ENCODE measurements around the gene SLC66A3. TPM values are rescaled to one million over a fixed set of nuclear protein-coding genes. Genes with fewer than 3 reads are reported as not detected.

Gene SLC66A3
- total RNA-seq, 5 donors from 2014 or later (not counting 1 experiment from before 2014, with no cell fraction given), result 10.7 to 32.0 (median 21.2) TPM

GRCh38 chr2:11175293-11175795 lies 20.1 kb downstream of the SLC66A3 start:
- ChIA-PET CTCF (interaction anchor here (0.6 kb wide), 2 partner anchors 371 to 1823 kb away, joined by 3 to 7 read pairs; no protein-coding TSS in a partner anchor), POLR2A (interaction anchor here in 1 of 2 donors (0.6 kb wide), 1 partner anchor 31 kb away, joined by 3 read pairs; no protein-coding TSS in a partner anchor)
- Mint-ChIP-seq H3K27me3 (no peaks in the 10 kb centered on the region), H3K9me3 (no peaks in the 10 kb centered on the region), H3K36me3 (peaks cover 15% of the 10 kb centered on the region), H3K4me1 (peaks cover 12 to 13% (median 12%) of the 10 kb centered on the region in 3 donors), H3K27ac (peak overlapping the region; percentile 71 to 72), H3K4me3 (no peak overlapping the region)
- peaks cover 0 to 7% of the 10 kb centered on the region in 2 donors for H3K36me3 ChIP-seq (ENCODE audit: control insufficient read depth in 2 of 2, extremely low read depth in 1 of 2, insufficient read depth in 1 of 2, low read length in 1 of 2)
- no peaks in the 10 kb centered on the region for H3K9me3 ChIP-seq
- no peak overlapping the region for H3K4me3 ChIP-seq (ENCODE audit: control insufficient read depth in 1 of 2, extremely low read depth in 1 of 2, low read length in 1 of 2)
- no peaks in the 10 kb centered on the region for H3K27me3 ChIP-seq (replicated peaks in 1 of 2; ENCODE audit: control insufficient read depth in 2 of 2, extremely low read depth in 1 of 2, insufficient read depth in 2 of 2, low read length in 1 of 2)
- H3K27ac ChIP-seq (ENCODE audit: low read length), result no peak overlapping the region
- H3K4me1 ChIP-seq (ENCODE audit: control insufficient read depth in 1 of 2, extremely low read depth in 1 of 2, insufficient read depth in 2 of 2, low read length in 2 of 2), result peaks cover 4 to 5% of the 10 kb centered on the region in 2 experiments
- DNase-seq (no peak), ATAC-seq (replicated peaks in 1 of 4) (peak in 1 of 4 experiments; percentile 29)
- 59% methylated on average over 6 of the region's 6 CpGs for WGBS (ENCODE audit: insufficient coverage)

- no peak overlapping the region for H3K27ac Mint-ChIP-seq
These were observed 22.8 kb downstream of the SLC66A3 start for GRCh38 chr2:11177871-11178690.

GRCh38 chr2:11179196-11179595 lies 23.9 kb downstream of the SLC66A3 start:
- ATAC-seq (replicated peaks in 1 of 4), result no peak
- H3K4me1 ChIP-seq (ENCODE audit: control insufficient read depth in 1 of 2, extremely low read depth in 1 of 2, insufficient read depth in 2 of 2, low read length in 2 of 2), result peaks cover 4 to 5% of the 10 kb centered on the region in 2 experiments
- H3K27me3 ChIP-seq (replicated peaks in 1 of 2; ENCODE audit: control insufficient read depth in 2 of 2, extremely low read depth in 1 of 2, insufficient read depth in 2 of 2, low read length in 1 of 2), result no peaks in the 10 kb centered on the region
- H3K27me3 Mint-ChIP-seq, result no peaks in the 10 kb centered on the region
- H3K4me3 ChIP-seq (ENCODE audit: control insufficient read depth in 1 of 2, extremely low read depth in 1 of 2, low read length in 1 of 2), result no peak overlapping the region
- ChIA-PET CTCF (no interaction called here), POLR2A (no interaction called here)
- H3K9me3 ChIP-seq, result no peaks in the 10 kb centered on the region
- H3K9me3 Mint-ChIP-seq, result no peaks in the 10 kb centered on the region
- H3K4me1 Mint-ChIP-seq, result peaks cover 12 to 13% (median 12%) of the 10 kb centered on the region in 3 donors
- DNase-seq, result no peak
- H3K36me3 Mint-ChIP-seq, result peaks cover 25% of the 10 kb centered on the region
- H3K27ac ChIP-seq (ENCODE audit: low read length), result no peak overlapping the region
- H3K36me3 ChIP-seq (ENCODE audit: control insufficient read depth in 2 of 2, extremely low read depth in 1 of 2, insufficient read depth in 1 of 2, low read length in 1 of 2), result peaks cover 0 to 13% of the 10 kb centered on the region in 2 donors
- no peak overlapping the region for H3K4me3 Mint-ChIP-seq
- WGBS (ENCODE audit: insufficient coverage), result 94% methylated on average over 2 of the region's 4 CpGs
- no peak overlapping the region for H3K27ac Mint-ChIP-seq

More at GRCh38 chr2:11177871-11178690, 22.8 kb downstream of the SLC66A3 start:
- no peaks in the 10 kb centered on the region for H3K9me3 Mint-ChIP-seq
- H3K27me3 Mint-ChIP-seq, result no peaks in the 10 kb centered on the region
- ATAC-seq (replicated peaks in 1 of 4) (no peak), DNase-seq (no peak)
- H3K4me3 ChIP-seq (ENCODE audit: control insufficient read depth in 1 of 2, extremely low read depth in 1 of 2, low read length in 1 of 2), result no peak overlapping the region
- POLR2A ChIA-PET, result no interaction called here
- 100% methylated on average over 1 of the region's 5 CpGs for WGBS (ENCODE audit: insufficient coverage)
- CTCF ChIA-PET, result interaction anchor here in 1 of 2 donors (0.7 kb wide), 1 partner anchor 12 kb away, joined by 3 read pairs; no protein-coding TSS in a partner anchor
- H3K36me3 Mint-ChIP-seq, result peaks cover 24% of the 10 kb centered on the region
- peaks cover 4 to 5% of the 10 kb centered on the region in 2 experiments for H3K4me1 ChIP-seq (ENCODE audit: control insufficient read depth in 1 of 2, extremely low read depth in 1 of 2, insufficient read depth in 2 of 2, low read length in 2 of 2)
- H3K36me3 ChIP-seq (ENCODE audit: control insufficient read depth in 2 of 2, extremely low read depth in 1 of 2, insufficient read depth in 1 of 2, low read length in 1 of 2), result peaks cover 0 to 13% of the 10 kb centered on the region in 2 donors
- H3K27ac ChIP-seq (ENCODE audit: low read length), result no peak overlapping the region
- H3K9me3 ChIP-seq, result no peaks in the 10 kb centered on the region
- H3K4me1 Mint-ChIP-seq, result peaks cover 12 to 13% (median 12%) of the 10 kb centered on the region in 3 donors
- no peak overlapping the region for H3K4me3 Mint-ChIP-seq
- H3K27me3 ChIP-seq (replicated peaks in 1 of 2; ENCODE audit: control insufficient read depth in 2 of 2, extremely low read depth in 1 of 2, insufficient read depth in 2 of 2, low read length in 1 of 2), result no peaks in the 10 kb centered on the region

- POLR2A ChIA-PET, result no interaction called here
- Histone ChIP-seq H3K4me3 (ENCODE audit: control insufficient read depth in 1 of 2, extremely low read depth in 1 of 2, low read length in 1 of 2) (no peak overlapping the region), H3K36me3 (ENCODE audit: control insufficient read depth in 2 of 2, extremely low read depth in 1 of 2, insufficient read depth in 1 of 2, low read length in 1 of 2) (peaks cover 0 to 13% of the 10 kb centered on the region in 2 donors), H3K4me1 (ENCODE audit: control insufficient read depth in 1 of 2, extremely low read depth in 1 of 2, insufficient read depth in 2 of 2, low read length in 2 of 2) (peaks cover 4 to 5% of the 10 kb centered on the region in 2 experiments), H3K27ac (ENCODE audit: low read length) (no peak overlapping the region), H3K27me3 (replicated peaks in 1 of 2; ENCODE audit: control insufficient read depth in 2 of 2, extremely low read depth in 1 of 2, insufficient read depth in 2 of 2, low read length in 1 of 2) (no peaks in the 10 kb centered on the region), H3K9me3 (no peaks in the 10 kb centered on the region)
- DNase-seq, result no peak
- Mint-ChIP-seq H3K27me3 (no peaks in the 10 kb centered on the region), H3K9me3 (no peaks in the 10 kb centered on the region), H3K36me3 (peaks cover 29% of the 10 kb centered on the region), H3K4me3 (no peak overlapping the region), H3K27ac (no peak overlapping the region), H3K4me1 (peaks cover 11 to 12% (median 11%) of the 10 kb centered on the region in 3 donors)
- no peak for ATAC-seq (replicated peaks in 1 of 4)
- WGBS (ENCODE audit: insufficient coverage), result no CpG with 5 or more reads among the region's 4 CpGs
- CTCF ChIA-PET, result no interaction called here
These were observed 24.6 kb downstream of the SLC66A3 start for GRCh38 chr2:11179899-11180298.

- Histone ChIP-seq H3K4me1 (ENCODE audit: control insufficient read depth in 1 of 2, extremely low read depth in 1 of 2, insufficient read depth in 2 of 2, low read length in 2 of 2) (no peaks in the 10 kb centered on the region), H3K36me3 (ENCODE audit: control insufficient read depth in 2 of 2, extremely low read depth in 1 of 2, insufficient read depth in 1 of 2, low read length in 1 of 2) (peaks cover 0 to 13% of the 10 kb centered on the region in 2 donors), H3K4me3 (ENCODE audit: control insufficient read depth in 1 of 2, extremely low read depth in 1 of 2, low read length in 1 of 2) (no peak overlapping the region), H3K27ac (ENCODE audit: low read length) (no peak overlapping the region), H3K9me3 (no peaks in the 10 kb centered on the region), H3K27me3 (replicated peaks in 1 of 2; ENCODE audit: control insufficient read depth in 2 of 2, extremely low read depth in 1 of 2, insufficient read depth in 2 of 2, low read length in 1 of 2) (no peaks in the 10 kb centered on the region)
- WGBS (ENCODE audit: insufficient coverage), result 57% methylated on average over 2 of the region's 6 CpGs
- H3K9me3 Mint-ChIP-seq, result no peaks in the 10 kb centered on the region
- H3K27ac Mint-ChIP-seq, result no peak overlapping the region
- ATAC-seq (replicated peaks in 1 of 4) (no peak), DNase-seq (no peak)
- ChIA-PET POLR2A (no interaction called here), CTCF (no interaction called here)
- no peaks in the 10 kb centered on the region for H3K27me3 Mint-ChIP-seq
- no peak overlapping the region for H3K4me3 Mint-ChIP-seq
- peaks cover 27% of the 10 kb centered on the region for H3K36me3 Mint-ChIP-seq
- H3K4me1 Mint-ChIP-seq, result peaks cover 3 to 4% (median 4%) of the 10 kb centered on the region in 3 donors
These were observed 25.4 kb downstream of the SLC66A3 start for GRCh38 chr2:11180653-11181052.

GRCh38 chr2:11182951-11183350 lies 27.7 kb downstream of the SLC66A3 start:
- no CpG with 5 or more reads among the region's 2 CpGs for WGBS (ENCODE audit: insufficient coverage)
- POLR2A ChIA-PET, result interaction anchor here in 1 of 2 donors (1.8 kb wide), 1 partner anchor 27 kb away, joined by 3 read pairs; the partner anchor contains the start of gene SLC66A3
- H3K4me1 ChIP-seq (ENCODE audit: control insufficient read depth in 1 of 2, extremely low read depth in 1 of 2, insufficient read depth in 2 of 2, low read length in 2 of 2), result no peaks in the 10 kb centered on the region
- H3K36me3 Mint-ChIP-seq, result peaks cover 41% of the 10 kb centered on the region
- H3K4me1 Mint-ChIP-seq, result no peaks in the 10 kb centered on the region
- ATAC-seq (replicated peaks in 1 of 4), result no peak
- CTCF ChIA-PET, result interaction anchor here (0.5 to 0.8 kb wide), 2 partner anchors 27 to 1260 kb away, joined by 3 read pairs; partner anchors contain the start of gene SLC66A3 (in 1 of the 2)
- H3K9me3 Mint-ChIP-seq, result no peaks in the 10 kb centered on the region
- no peak overlapping the region for H3K4me3 ChIP-seq (ENCODE audit: control insufficient read depth in 1 of 2, extremely low read depth in 1 of 2, low read length in 1 of 2)
- no peaks in the 10 kb centered on the region for H3K27me3 Mint-ChIP-seq
- H3K27ac ChIP-seq (ENCODE audit: low read length), result no peak overlapping the region
- no peak overlapping the region for H3K4me3 Mint-ChIP-seq
- H3K27me3 ChIP-seq (replicated peaks in 1 of 2; ENCODE audit: control insufficient read depth in 2 of 2, extremely low read depth in 1 of 2, insufficient read depth in 2 of 2, low read length in 1 of 2), result no peaks in the 10 kb centered on the region
- peaks cover 0 to 17% of the 10 kb centered on the region in 2 donors for H3K36me3 ChIP-seq (ENCODE audit: control insufficient read depth in 2 of 2, extremely low read depth in 1 of 2, insufficient read depth in 1 of 2, low read length in 1 of 2)
- no peaks in the 10 kb centered on the region for H3K9me3 ChIP-seq
- H3K27ac Mint-ChIP-seq, result no peak overlapping the region
- DNase-seq, result no peak

Measured in T-cell (primary cell).